Smooth muscle cell (in vitro differentiated cells): ENCODE data around the gene SARNP. TPM values are rescaled to one million over a fixed set of nuclear protein-coding genes. Genes with fewer than 3 reads are reported as not detected.

Experiments
- DNase-seq: peaks from one replicate; lab custom pipeline; 2025; ENCODE audit not compliant: unreplicated experiment; lab: John Stamatoyannopoulos, UW
- H2AFZ ChIP-seq: fragments of 200-600 bp; sonication (generic); 2 replicates; pipeline ENCODE4 v1.6.0; 2016; ENCODE audit warnings: antibody characterized with exemption, low read depth, mild to moderate bottlenecking
- H3F3A ChIP-seq: fragments of 200-600 bp; sonication (generic); 2 replicates; pipeline ENCODE4 v1.6.0; 2017; ENCODE audit warnings: antibody characterized with exemption, low read depth
- H3K27ac ChIP-seq: fragments of 200-600 bp; sonication (generic); 2 replicates; pipeline ENCODE4 v1.5.1; 2016; ENCODE audit warnings: low read depth, mild to moderate bottlenecking
- H3K27me3 ChIP-seq: fragments of 200-600 bp; sonication (generic); 2 replicates; pipeline ENCODE4 v1.6.1; 2016; ENCODE audit warnings: low read depth, mild to moderate bottlenecking
- H3K36me3 ChIP-seq: fragments of 200-600 bp; sonication (generic); 2 replicates; pipeline ENCODE4 v1.5.1; 2016; ENCODE audit warnings: low read depth
- H3K4me1 ChIP-seq: fragments of 200-600 bp; sonication (generic); 2 replicates; pipeline ENCODE4 v1.5.1; 2016; ENCODE audit warnings: low read depth
- H3K4me2 ChIP-seq: fragments of 200-600 bp; sonication (generic); 2 replicates; pipeline ENCODE4 v1.6.0; 2016; ENCODE audit warnings: mild to moderate bottlenecking
- H3K4me3 ChIP-seq: fragments of 200-600 bp; sonication (generic); 2 replicates; pipeline ENCODE4 v1.5.1; 2016; ENCODE audit warnings: mild to moderate bottlenecking
- H3K79me2 ChIP-seq: fragments of 200-600 bp; sonication (generic); 2 replicates; pipeline ENCODE4 v1.6.0; 2016; ENCODE audit warnings: low read depth, mild to moderate bottlenecking
- H3K9ac ChIP-seq: fragments of 200-600 bp; sonication (generic); 2 replicates; pipeline ENCODE4 v1.6.0; 2016; ENCODE audit warnings: low read depth
- H3K9me3 ChIP-seq: fragments of 200-600 bp; sonication (generic); replicated peaks from 2 replicates; pipeline ENCODE4 v1.5.1; 2016; ENCODE audit warnings: low read depth
- H4K20me1 ChIP-seq: fragments of 200-600 bp; sonication (generic); 2 replicates; pipeline ENCODE4 v1.6.0; 2016; ENCODE audit warnings: low read depth
- CTCF ChIP-seq: fragments of 200-600 bp; sonication (generic); IDR thresholded peaks from 2 replicates; pipeline ENCODE4 v1.5.1; 2017; ENCODE audit warnings: borderline replicate concordance, mild to moderate bottlenecking, antibody characterized with exemption; ENCODE audit not compliant: insufficient read depth, poor library complexity, severe bottlenecking
- WGBS: methylation state at CpG from one replicate; pipeline ENCODE4 v1.1.7; 2016; ENCODE audit warnings: low lambda C conversion rate; 5-methylcytosine and 5-hydroxymethylcytosine counted together
- polyA plus RNA-seq: library from polyadenylated mRNA; unstranded; fragments of >200 nt; fragmentation: Nextera tagmentation; extraction: Ambion mirVana; gene quantifications from 2 replicates; pipeline ENCODE4 v1.2.1, GENCODE V29; 2016
- total RNA-seq: library from RNA; depleted of rRNA; stranded (reverse); fragments of >200 nt; gene quantifications from 2 replicates; pipeline ENCODE4 v1.2.3, GENCODE V29; 2014

SARNP gene
- total and polyA plus RNA-seq, 2 experiments from 2014 or later: 128 to 169 TPM

GRCh38 chr12:55797068-55797467 is 20.5 kb downstream of the SARNP start:
- Histone ChIP-seq H3K9ac (no peak overlapping the region), H3K36me3 (peaks cover 42% of the 10 kb centered on the region), H4K20me1 (peaks cover 53% of the 10 kb centered on the region), H3K4me2 (no peak overlapping the region), H3K9me3 (no peaks in the 10 kb centered on the region), H3K27me3 (no peaks in the 10 kb centered on the region), H3F3A (no peaks in the 10 kb centered on the region), H3K4me3 (no peak overlapping the region), H2AFZ (no peak overlapping the region), H3K27ac (no peak overlapping the region), H3K4me1 (no peaks in the 10 kb centered on the region), H3K79me2 (peaks cover 77% of the 10 kb centered on the region)
- TF ChIP-seq CTCF: peak; percentile 42
- DNase-seq: no peak
- 58% methylated on average over 5 of the region's 5 CpGs for WGBS

- DNase-seq: no peak
- no peak overlapping the region for H3K4me3 ChIP-seq
- H3K79me2 ChIP-seq: peaks cover 76% of the 10 kb centered on the region
- peaks cover 53% of the 10 kb centered on the region for H4K20me1 ChIP-seq
- H3F3A ChIP-seq: no peaks in the 10 kb centered on the region
- H3K27ac ChIP-seq: no peak overlapping the region
- peaks cover 42% of the 10 kb centered on the region for H3K36me3 ChIP-seq
- H3K4me1 ChIP-seq: no peaks in the 10 kb centered on the region
- no peaks in the 10 kb centered on the region for H3K27me3 ChIP-seq
- no peak for TF ChIP-seq CTCF
- H2AFZ ChIP-seq: no peak overlapping the region
- H3K9me3 ChIP-seq: no peaks in the 10 kb centered on the region
- H3K4me2 ChIP-seq: no peak overlapping the region
- H3K9ac ChIP-seq: no peak overlapping the region
Observed at GRCh38 chr12:55795950-55796349, 21.6 kb downstream of the SARNP start.

- Histone ChIP-seq H3K4me1 (no peaks in the 10 kb centered on the region), H3K9ac (no peak overlapping the region)
Observed at GRCh38 chr12:55789893-55790292, 27.6 kb downstream of the SARNP start.

More at GRCh38 chr12:55789893-55790292, 27.6 kb downstream of the SARNP start:
- no peaks in the 10 kb centered on the region for H3K9me3 ChIP-seq
- H3K36me3 ChIP-seq: peaks cover 49% of the 10 kb centered on the region
- H4K20me1 ChIP-seq: peaks cover 39% of the 10 kb centered on the region
- H2AFZ ChIP-seq: no peak overlapping the region
- H3K4me3 ChIP-seq: no peak overlapping the region
- H3K27ac ChIP-seq: no peak overlapping the region
- no peak overlapping the region for H3K4me2 ChIP-seq
- no peak for TF ChIP-seq CTCF
- WGBS: 96% methylated on average over 4 of the region's 4 CpGs
- no peaks in the 10 kb centered on the region for H3F3A ChIP-seq
- DNase-seq: no peak
- H3K79me2 ChIP-seq: peaks cover 45% of the 10 kb centered on the region
- no peaks in the 10 kb centered on the region for H3K27me3 ChIP-seq
